HG02763 (cell line): ENCODE results near the gene MYOZ2.

ENCODE experiments used
- ATAC-seq: cut with Tn5 transposase; IDR thresholded peaks from one replicate; pipeline ENCODE4 v1.9.1; 2021; ENCODE audit warnings: mild to moderate bottlenecking, moderate library complexity; ENCODE audit not compliant: unreplicated experiment

MYOZ2 gene

GRCh38 chr4:119190354-119190753, 54.7 kb downstream of the MYOZ2 start:
- ATAC-seq = no peak

- ATAC-seq = no peak
Measured at GRCh38 chr4:119191505-119191904, 55.9 kb downstream of the MYOZ2 start.

- no peak for ATAC-seq
Measured at GRCh38 chr4:119197772-119198212, 62.2 kb downstream of the MYOZ2 start.

- ATAC-seq = no peak
Measured at GRCh38 chr4:119204916-119205315, 69.3 kb downstream of the MYOZ2 start.

- ATAC-seq = no peak
Measured at GRCh38 chr4:119205690-119206089, 70.1 kb downstream of the MYOZ2 start.

GRCh38 chr4:119206178-119206577, 70.5 kb downstream of the MYOZ2 start:
- no peak for ATAC-seq

- ATAC-seq = no peak
Measured at GRCh38 chr4:119207051-119207450, 71.4 kb downstream of the MYOZ2 start.

GRCh38 chr4:119209077-119209476, 73.4 kb downstream of the MYOZ2 start:
- ATAC-seq = no peak

- ATAC-seq = no peak
Measured at GRCh38 chr4:119209586-119209985, 74.0 kb downstream of the MYOZ2 start.

GRCh38 chr4:119210775-119211174, 75.1 kb downstream of the MYOZ2 start:
- no peak for ATAC-seq

- ATAC-seq = no peak
Measured at GRCh38 chr4:119211867-119212233, 76.2 kb downstream of the MYOZ2 start.

- ATAC-seq = peak; percentile 95
Measured at GRCh38 chr4:119212234-119212963, 76.8 kb downstream of the MYOZ2 start, which contains the start of gene USP53. Gene USP53, plus strand, starts transcription at chr4:119212713. Its CDS starts 27,047 bp downstream, at chr4:119239760.

GRCh38 chr4:119212964-119213606, 77.5 kb downstream of the MYOZ2 start:
- peak; percentile 49 for ATAC-seq

- no peak for ATAC-seq
Measured at GRCh38 chr4:119218093-119218492, 82.5 kb downstream of the MYOZ2 start.

- no peak for ATAC-seq
Measured at GRCh38 chr4:119221412-119221811, 85.8 kb downstream of the MYOZ2 start.

GRCh38 chr4:119227690-119228089, 92.1 kb downstream of the MYOZ2 start:
- no peak for ATAC-seq

GRCh38 chr4:119228406-119228805, 92.8 kb downstream of the MYOZ2 start:
- no peak for ATAC-seq

- ATAC-seq = no peak
Measured at GRCh38 chr4:119229908-119230687, 94.5 kb downstream of the MYOZ2 start.

GRCh38 chr4:119231491-119231890, 95.9 kb downstream of the MYOZ2 start:
- ATAC-seq = no peak

- no peak for ATAC-seq
Measured at GRCh38 chr4:119232286-119232685, 96.7 kb downstream of the MYOZ2 start.

GRCh38 chr4:119233191-119233590, 97.6 kb downstream of the MYOZ2 start:
- no peak for ATAC-seq

- ATAC-seq = no peak
Measured at GRCh38 chr4:119233750-119234149, 98.1 kb downstream of the MYOZ2 start.
